ENCODE measurements around the gene SUPT20HL2.

GRCh38 chrX:24347881-24348280 lies 34.0 kb upstream of the SUPT20HL2 start:
- TF ChIP-seq CTCF (IDR thresholded peaks at IDR 0.05; ENCODE audit: low read depth, low read length), result no peak
- TF ChIP-seq EZH2phosphoT487 (IDR thresholded peaks at IDR 0.05; ENCODE audit: low read depth), result no peak

Data from OCI-LY3 (cell line).